Hepatocyte (in vitro differentiated cells): ENCODE data around the gene CAMK4. TPM values are rescaled to one million over a fixed set of nuclear protein-coding genes. Genes with fewer than 3 reads are reported as not detected.
"Not testable (repeated sequence)": the region's sequence is repeated elsewhere in the genome, so short reads cannot be mapped to it uniquely, and the experiment has no call there.

Experiments used
- DNase-seq: peaks from one replicate; pipeline ENCODE4 v3.0.0-alpha.2; 2016; ENCODE audit warnings: low spot score
- H2AFZ ChIP-seq: fragments of 200-600 bp; sonication (generic); 2 replicates; pipeline ENCODE4 v1.6.0; 2016; ENCODE audit warnings: antibody characterized with exemption, mild to moderate bottlenecking
- H3K27ac ChIP-seq: fragments of 200-600 bp; sonication (generic); 2 replicates; pipeline ENCODE4 v1.5.1; 2016; ENCODE audit warnings: mild to moderate bottlenecking
- H3K27me3 ChIP-seq: fragments of 200-600 bp; sonication (generic); 2 replicates; pipeline ENCODE4 v1.6.1; 2016
- H3K36me3 ChIP-seq: fragments of 200-600 bp; sonication (generic); replicated peaks from 2 replicates; pipeline ENCODE4 v1.5.1; 2016; ENCODE audit warnings: low read depth; ENCODE audit not compliant: insufficient read depth
- H3K4me1 ChIP-seq: fragments of 200-600 bp; sonication (generic); 2 replicates; pipeline ENCODE4 v1.5.1; 2016; ENCODE audit warnings: mild to moderate bottlenecking, moderate library complexity; ENCODE audit not compliant: insufficient read depth
- H3K4me2 ChIP-seq: fragments of 200-600 bp; sonication (generic); 2 replicates; pipeline ENCODE4 v1.6.0; 2016
- H3K4me3 ChIP-seq: fragments of 200-600 bp; sonication (generic); 2 replicates; pipeline ENCODE4 v1.5.1; 2016; ENCODE audit warnings: mild to moderate bottlenecking
- H3K79me2 ChIP-seq: fragments of 200-600 bp; sonication (generic); 2 replicates; pipeline ENCODE4 v1.6.0; 2017; ENCODE audit warnings: mild to moderate bottlenecking
- H3K9me2 ChIP-seq: fragments of 200-600 bp; sonication (generic); replicated peaks from 2 replicates; pipeline ENCODE4 v1.6.0; 2017; ENCODE audit warnings: mild to moderate bottlenecking; ENCODE audit not compliant: insufficient read depth
- H3K9me3 ChIP-seq: fragments of 200-600 bp; sonication (generic); 2 replicates; pipeline ENCODE4 v1.5.1; 2016; ENCODE audit warnings: low read depth, mild to moderate bottlenecking
- H4K20me1 ChIP-seq: fragments of 200-600 bp; sonication (generic); 2 replicates; pipeline ENCODE4 v1.6.0; 2016; ENCODE audit warnings: mild to moderate bottlenecking; ENCODE audit not compliant: insufficient read depth, poor library complexity, severe bottlenecking
- CTCF ChIP-seq: fragments of 200-600 bp; sonication (generic); IDR thresholded peaks from 2 replicates; pipeline ENCODE4 v1.5.1; 2016; ENCODE audit warnings: antibody characterized with exemption, mild to moderate bottlenecking; ENCODE audit not compliant: poor library complexity
- EZH2 ChIP-seq: fragments of 200-600 bp; sonication (generic); IDR thresholded peaks from 2 replicates; pipeline ENCODE4 v1.6.1; 2016; ENCODE audit warnings: antibody characterized with exemption, mild to moderate bottlenecking, borderline replicate concordance
- EZH2phosphoT487 ChIP-seq: fragments of 200-600 bp; sonication (generic); IDR thresholded peaks from one replicate; pipeline ENCODE4 v1.6.1; 2018; ENCODE audit warnings: antibody characterized with exemption, mild to moderate bottlenecking, low read depth, moderate library complexity; ENCODE audit not compliant: unreplicated experiment, severe bottlenecking
- WGBS: methylation state at CpG from one replicate; pipeline ENCODE4 v1.1.6; 2016; ENCODE audit warnings: low lambda C conversion rate; ENCODE audit errors: missing lambda C conversion rate; 5-methylcytosine and 5-hydroxymethylcytosine counted together
- polyA plus RNA-seq: library from polyadenylated mRNA; unstranded; fragments of >200 nt; fragmentation: Nextera tagmentation; extraction: Ambion mirVana; gene quantifications from 2 replicates; pipeline ENCODE4 v1.2.1, GENCODE V29; 2016
- total RNA-seq: library from RNA; depleted of rRNA; stranded (reverse); fragments of >200 nt; gene quantifications from 2 replicates; pipeline ENCODE4 v1.2.3, GENCODE V29; 2014

CAMK4 gene
- total and polyA plus RNA-seq, 2 experiments from 2014 or later = 1.0 to 3.4 TPM

- no peak overlapping the region for H2AFZ ChIP-seq
- H3K27ac ChIP-seq = no peak overlapping the region
- H3K4me2 ChIP-seq = no peak overlapping the region
- H3K79me2 ChIP-seq = no peaks in the 10 kb centered on the region
- H3K9me2 ChIP-seq = no peaks in the 10 kb centered on the region
- no peaks in the 10 kb centered on the region for H3K4me1 ChIP-seq
- H4K20me1 ChIP-seq = no peaks in the 10 kb centered on the region
- H3K9me3 ChIP-seq = no peaks in the 10 kb centered on the region
- WGBS = 80% methylated on average over 1 of the region's 1 CpG
- no peaks in the 10 kb centered on the region for H3K27me3 ChIP-seq
- H3K4me3 ChIP-seq = no peak overlapping the region
- no peak for DNase-seq
- no peaks in the 10 kb centered on the region for H3K36me3 ChIP-seq
- TF ChIP-seq CTCF (no peak), EZH2 (no peak), EZH2phosphoT487 (no peak)
These were observed 31.9 kb downstream of the CAMK4 start for GRCh38 chr5:111256128-111256527.

- not testable (repeated sequence) for H2AFZ ChIP-seq, H3K4me3 ChIP-seq, H3K27ac ChIP-seq, H3K4me2 ChIP-seq, H3K4me1 ChIP-seq, H3K27me3 ChIP-seq, H4K20me1 ChIP-seq, DNase-seq, H3K36me3 ChIP-seq, H3K9me2 ChIP-seq, H3K9me3 ChIP-seq, H3K79me2 ChIP-seq
- WGBS = 82% methylated on average over 4 of the region's 4 CpGs
These were observed 33.4 kb downstream of the CAMK4 start for GRCh38 chr5:111257610-111258009.

GRCh38 chr5:111259636-111260035 is 35.5 kb downstream of the CAMK4 start:
- no peaks in the 10 kb centered on the region for H3K36me3 ChIP-seq
- no peaks in the 10 kb centered on the region for H3K27me3 ChIP-seq
- H3K4me1 ChIP-seq = no peaks in the 10 kb centered on the region
- H3K9me3 ChIP-seq = no peaks in the 10 kb centered on the region
- no peak for TF ChIP-seq CTCF
- no peak for TF ChIP-seq EZH2
- TF ChIP-seq EZH2phosphoT487 = no peak
- no peak overlapping the region for H2AFZ ChIP-seq
- no peaks in the 10 kb centered on the region for H3K79me2 ChIP-seq
- H3K27ac ChIP-seq = no peak overlapping the region
- H3K9me2 ChIP-seq = no peaks in the 10 kb centered on the region
- DNase-seq = no peak
- no peaks in the 10 kb centered on the region for H4K20me1 ChIP-seq
- no peak overlapping the region for H3K4me3 ChIP-seq
- no peak overlapping the region for H3K4me2 ChIP-seq
- 73% methylated on average over 3 of the region's 3 CpGs for WGBS

- no peak for TF ChIP-seq CTCF
- TF ChIP-seq EZH2phosphoT487 = no peak
- TF ChIP-seq EZH2 = no peak
- Histone ChIP-seq H3K27me3 (no peaks in the 10 kb centered on the region), H3K79me2 (no peaks in the 10 kb centered on the region), H3K4me2 (no peak overlapping the region), H3K4me3 (no peak overlapping the region), H3K4me1 (no peaks in the 10 kb centered on the region), H2AFZ (no peak overlapping the region), H3K36me3 (no peaks in the 10 kb centered on the region), H3K27ac (no peak overlapping the region), H3K9me3 (no peaks in the 10 kb centered on the region), H4K20me1 (no peaks in the 10 kb centered on the region), H3K9me2 (no peaks in the 10 kb centered on the region)
- whole genome bisulfite sequencing = 77% methylated on average over 1 of the region's 1 CpG
- no peak for DNase-seq
These were observed 37.4 kb downstream of the CAMK4 start for GRCh38 chr5:111261610-111262009.
